Activated T-helper 1 cell treated with Interleukin-2 at 50 U/mL for 16 hours (primary cell): ENCODE measurements around the gene GARS1.
"Not testable (repeated sequence)": the region's sequence is repeated elsewhere in the genome, so short reads cannot be mapped to it uniquely, and the experiment has no call there.

Experiments used
- DNase-seq: peaks from one replicate; pipeline ENCODE4 v3.0.0-alpha.2; 2020; ENCODE audit warnings: low read depth

The GARS1 gene

GRCh38 chr7:30575910-30576309, 18.8 kb upstream of the GARS1 start:
- no peak for DNase-seq

- DNase-seq, result no peak
Observed at GRCh38 chr7:30583181-30583580, 11.5 kb upstream of the GARS1 start.

- no peak for DNase-seq
Observed at GRCh38 chr7:30584415-30584814, 10.3 kb upstream of the GARS1 start.

GRCh38 chr7:30584965-30585364, 9.7 kb upstream of the GARS1 start:
- DNase-seq, result no peak

GRCh38 chr7:30585675-30586074, 9.0 kb upstream of the GARS1 start:
- DNase-seq, result no peak

- not testable (repeated sequence) for DNase-seq
Observed at GRCh38 chr7:30587547-30587946, 7.1 kb upstream of the GARS1 start.

GRCh38 chr7:30589111-30589510, 5.6 kb upstream of the GARS1 start:
- DNase-seq, result no peak

GRCh38 chr7:30594048-30594539, 584 bp upstream of the GARS1 start:
- peak; percentile 9 for DNase-seq

GRCh38 chr7:30595436-30596013, 847 bp downstream of the GARS1 start:
- DNase-seq, result no peak

- DNase-seq, result no peak
Observed at GRCh38 chr7:30596014-30596641, 1.4 kb downstream of the GARS1 start.

- no peak for DNase-seq
Observed at GRCh38 chr7:30596721-30597120, 2.0 kb downstream of the GARS1 start.

- no peak for DNase-seq
Observed at GRCh38 chr7:30598121-30598876, 3.6 kb downstream of the GARS1 start.

GRCh38 chr7:30604901-30605300, 10.2 kb downstream of the GARS1 start:
- no peak for DNase-seq

- no peak for DNase-seq
Observed at GRCh38 chr7:30605832-30606231, 11.2 kb downstream of the GARS1 start.

- no peak for DNase-seq
Observed at GRCh38 chr7:30612658-30613265, 18.1 kb downstream of the GARS1 start.

GRCh38 chr7:30613366-30614325, 19.0 kb downstream of the GARS1 start:
- DNase-seq, result no peak

- no peak for DNase-seq
Observed at GRCh38 chr7:30616318-30616717, 21.6 kb downstream of the GARS1 start.

GRCh38 chr7:30617359-30617758, 22.7 kb downstream of the GARS1 start:
- DNase-seq, result no peak

- no peak for DNase-seq
Observed at GRCh38 chr7:30618080-30618676, 23.5 kb downstream of the GARS1 start.

- DNase-seq, result no peak
Observed at GRCh38 chr7:30618961-30619360, 24.3 kb downstream of the GARS1 start.

- no peak for DNase-seq
Observed at GRCh38 chr7:30625283-30625682, 30.6 kb downstream of the GARS1 start.
